PC-9 (cell line): Measurements from ENCODE around the gene S100A7. TPM values are rescaled to one million over a fixed set of nuclear protein-coding genes. Genes with fewer than 3 reads are reported as not detected.
"Not testable (repeated sequence)": the region's sequence is repeated elsewhere in the genome, so short reads cannot be mapped to it uniquely, and the experiment has no call there.

Experiments
- BruUV-seq: library from RNA; stranded (reverse); fragments of 400-500 nt; replicated peaks from 2 replicates; lab custom pipeline; 2021; lab: Mats Ljungman, UMichigan
- CTCF ChIA-PET: fragments of 300-600 bp; sonication (Branson Sonifier 250); formaldehyde crosslinking; loops from one replicate; lab custom pipeline; 2022; ENCODE audit warnings: antibody characterized with exemption; lab: Charles Lee
- POLR2A ChIA-PET: fragments of 300-600 bp; sonication (Branson Sonifier 250); formaldehyde crosslinking; loops from one replicate; lab custom pipeline; 2022; ENCODE audit warnings: antibody characterized with exemption; ENCODE audit not compliant: unreplicated experiment; lab: Charles Lee
- DNase-seq, 2 experiments: peaks; one replicate each; pipeline versions ENCODE4 v3.0.0 to v3.0.0-alpha.2; 2015 to 2022; ENCODE audit warnings: mixed read lengths in 1 of 2
- H2AFZ ChIP-seq: fragments of 200-600 bp; sonication (generic); 2 replicates; pipeline ENCODE4 v1.8.1; 2017; ENCODE audit warnings: antibody characterized with exemption
- H3F3A ChIP-seq: fragments of 200-600 bp; sonication (generic); 2 replicates; pipeline ENCODE4 v1.8.1; 2017; ENCODE audit warnings: antibody characterized with exemption, mild to moderate bottlenecking, low read depth; ENCODE audit not compliant: insufficient read depth
- H3K27ac ChIP-seq: fragments of 200-600 bp; sonication (generic); 2 replicates; pipeline ENCODE4 v1.6.1; 2016; ENCODE audit warnings: mixed run types
- H3K27me3 ChIP-seq: fragments of 200-600 bp; sonication (generic); 2 replicates; pipeline ENCODE4 v1.6.1; 2016; ENCODE audit warnings: low read depth, mixed run types; ENCODE audit not compliant: insufficient read depth
- H3K36me3 ChIP-seq: fragments of 200-600 bp; sonication (generic); 2 replicates; pipeline ENCODE4 v1.6.1; 2016; ENCODE audit warnings: low read depth, mixed run types
- H3K4me1 ChIP-seq: fragments of 200-600 bp; sonication (generic); replicated peaks from 2 replicates; pipeline ENCODE4 v1.6.1; 2016; ENCODE audit warnings: mixed run types; ENCODE audit not compliant: insufficient read depth
- H3K4me2 ChIP-seq: fragments of 200-600 bp; sonication (generic); 2 replicates; pipeline ENCODE4 v1.6.1; 2017; ENCODE audit warnings: mixed run types
- H3K4me3 ChIP-seq: fragments of 200-600 bp; sonication (generic); 2 replicates; pipeline ENCODE4 v1.6.1; 2016; ENCODE audit warnings: mixed run types
- H3K79me2 ChIP-seq: fragments of 200-600 bp; sonication (generic); 2 replicates; pipeline ENCODE4 v1.6.1; 2017; ENCODE audit warnings: low read depth, mixed run types
- H3K9me2 ChIP-seq: fragments of 200-600 bp; sonication (generic); 2 replicates; pipeline ENCODE4 v1.8.1; 2017; ENCODE audit warnings: mild to moderate bottlenecking; ENCODE audit not compliant: insufficient read depth
- H3K9me3 ChIP-seq: fragments of 200-600 bp; sonication (generic); 2 replicates; pipeline ENCODE4 v1.8.1; 2016; ENCODE audit warnings: low read depth; ENCODE audit not compliant: insufficient read depth
- H4K20me1 ChIP-seq: fragments of 200-600 bp; sonication (generic); 2 replicates; pipeline ENCODE4 v1.8.1; 2017; ENCODE audit not compliant: insufficient read depth
- EZH2 ChIP-seq: fragments of 200-600 bp; sonication (generic); IDR thresholded peaks from 2 replicates; pipeline ENCODE4 v1.8.0; 2017; ENCODE audit warnings: antibody characterized with exemption, low read depth
- intact Hi-C: fragments of 100-400 bp; cut with micrococcal nuclease; formaldehyde crosslinking; loops from one replicate; pipeline ENCODE4 v1.10.0; 2022; ENCODE audit not compliant: unreplicated experiment
- total RNA-seq: library from RNA; stranded (reverse); gene quantifications from 2 replicates; pipeline ENCODE4 v1.2.3, GENCODE V29; 2021
- TF ChIP-seq, protein P1 (sequence below): fragments of 200-600 bp; sonication (generic); conservative IDR thresholded peaks from 2 replicates; pipeline ENCODE4 v1.6.1; 2017; ENCODE audit warnings: mixed run types, antibody characterized with exemption, mild to moderate bottlenecking, moderate library complexity

S100A7 gene
- total RNA-seq, 1 experiment from 2014 or later: not detected

DNA sequence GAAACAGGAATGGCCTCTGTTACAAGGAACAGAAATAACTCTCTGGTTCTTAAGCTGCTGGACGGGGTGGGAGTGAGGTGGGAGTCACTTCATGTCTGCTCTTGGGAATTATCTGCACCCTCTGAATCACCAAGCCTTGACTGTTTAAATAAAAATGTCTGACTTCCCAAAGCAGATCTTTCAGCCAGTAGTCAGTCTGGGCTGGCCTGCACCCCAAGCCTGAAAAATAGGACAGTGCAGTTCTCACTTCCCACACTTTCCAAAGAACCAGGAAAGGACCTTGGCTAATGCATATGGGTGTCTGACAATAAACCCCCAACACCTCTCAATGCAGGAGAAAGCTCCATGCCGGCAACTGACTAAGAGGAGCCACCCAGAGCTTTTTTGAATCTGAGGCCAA is 796 bp downstream of the S100A7 start:
- no peaks in the 10 kb centered on the region for H3K36me3 ChIP-seq
- H3K4me1 ChIP-seq: no peaks in the 10 kb centered on the region
- H3K27me3 ChIP-seq: peaks cover 30% of the 10 kb centered on the region
- ChIA-PET CTCF (no interaction called here), POLR2A (interaction anchor here (0.9 kb wide), 1 partner anchor 29 kb away, joined by 5 read pairs; no protein-coding TSS in a partner anchor)
- no peaks in the 10 kb centered on the region for H3F3A ChIP-seq
- intact Hi-C loops: no loop called here
- no peak for TF ChIP-seq EZH2
- TF ChIP-seq, protein P1, sequence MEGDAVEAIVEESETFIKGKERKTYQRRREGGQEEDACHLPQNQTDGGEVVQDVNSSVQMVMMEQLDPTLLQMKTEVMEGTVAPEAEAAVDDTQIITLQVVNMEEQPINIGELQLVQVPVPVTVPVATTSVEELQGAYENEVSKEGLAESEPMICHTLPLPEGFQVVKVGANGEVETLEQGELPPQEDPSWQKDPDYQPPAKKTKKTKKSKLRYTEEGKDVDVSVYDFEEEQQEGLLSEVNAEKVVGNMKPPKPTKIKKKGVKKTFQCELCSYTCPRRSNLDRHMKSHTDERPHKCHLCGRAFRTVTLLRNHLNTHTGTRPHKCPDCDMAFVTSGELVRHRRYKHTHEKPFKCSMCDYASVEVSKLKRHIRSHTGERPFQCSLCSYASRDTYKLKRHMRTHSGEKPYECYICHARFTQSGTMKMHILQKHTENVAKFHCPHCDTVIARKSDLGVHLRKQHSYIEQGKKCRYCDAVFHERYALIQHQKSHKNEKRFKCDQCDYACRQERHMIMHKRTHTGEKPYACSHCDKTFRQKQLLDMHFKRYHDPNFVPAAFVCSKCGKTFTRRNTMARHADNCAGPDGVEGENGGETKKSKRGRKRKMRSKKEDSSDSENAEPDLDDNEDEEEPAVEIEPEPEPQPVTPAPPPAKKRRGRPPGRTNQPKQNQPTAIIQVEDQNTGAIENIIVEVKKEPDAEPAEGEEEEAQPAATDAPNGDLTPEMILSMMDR: no peak
- H3K4me2 ChIP-seq: no peak overlapping the region
- H3K79me2 ChIP-seq: no peaks in the 10 kb centered on the region
- no peak for DNase-seq
- H3K9me2 ChIP-seq: no peaks in the 10 kb centered on the region
- H3K27ac ChIP-seq: no peak overlapping the region
- H2AFZ ChIP-seq: no peak overlapping the region
- H3K9me3 ChIP-seq: no peaks in the 10 kb centered on the region
- no TSS peak for BruUV-seq
- no peaks in the 10 kb centered on the region for H4K20me1 ChIP-seq
- H3K4me3 ChIP-seq: no peak overlapping the region

DNA sequence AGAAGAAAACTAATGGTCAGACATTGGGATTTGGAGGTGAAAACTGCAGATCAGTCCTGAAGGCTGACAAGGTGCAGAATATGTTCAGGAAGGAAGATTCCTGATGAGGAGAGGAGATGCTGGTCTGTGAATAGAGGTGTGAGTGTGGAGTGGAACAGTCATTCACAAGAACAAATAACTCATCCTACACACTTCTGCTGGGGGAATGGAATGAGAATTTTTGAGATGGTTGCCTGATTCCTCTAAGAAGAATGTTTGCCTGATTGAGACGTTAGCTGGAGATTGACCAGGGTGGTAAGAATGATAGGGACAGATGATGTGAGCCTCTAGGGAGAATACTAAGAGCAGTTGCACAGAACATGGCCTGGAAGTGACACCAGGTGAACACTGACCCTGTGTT is 4.1 kb downstream of the S100A7 start:
- CTCF ChIA-PET: no interaction called here
- TF ChIP-seq, protein P1: no peak
- no peak for TF ChIP-seq EZH2
- Histone ChIP-seq H3K9me3 (no peaks in the 10 kb centered on the region), H3K27me3 (peaks cover 37% of the 10 kb centered on the region), H3K79me2 (no peaks in the 10 kb centered on the region), H3K27ac (no peak overlapping the region), H3K9me2 (no peaks in the 10 kb centered on the region), H2AFZ (no peak overlapping the region), H3K4me2 (no peak overlapping the region), H3K4me1 (no peaks in the 10 kb centered on the region), H3K4me3 (no peak overlapping the region), H3F3A (no peaks in the 10 kb centered on the region), H3K36me3 (no peaks in the 10 kb centered on the region), H4K20me1 (no peaks in the 10 kb centered on the region)
- POLR2A ChIA-PET: no interaction called here
- DNase-seq: no peak
- intact Hi-C loops: no loop called here
- no TSS peak for BruUV-seq

DNA sequence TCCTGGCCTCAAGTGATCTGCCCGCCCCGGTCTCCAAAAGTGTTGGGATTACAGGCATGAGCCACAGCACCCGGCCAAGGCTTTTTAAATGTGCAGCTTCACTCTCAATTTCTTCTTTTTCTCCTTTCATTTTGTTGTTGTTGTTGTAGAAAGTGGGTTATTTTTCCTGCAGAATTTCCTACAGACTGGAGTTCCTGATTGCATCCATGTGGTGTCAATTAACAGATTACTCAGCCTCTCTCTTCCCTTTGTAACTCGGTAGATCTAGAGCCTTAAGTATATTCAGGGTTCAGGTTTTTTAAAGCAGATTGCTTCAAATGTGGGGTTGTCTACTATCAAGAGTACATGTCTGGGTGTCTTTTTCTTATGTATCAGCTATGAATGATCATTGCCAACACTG is 11.6 kb downstream of the S100A7 start:
- H3K27me3 ChIP-seq: peaks cover 45% of the 10 kb centered on the region
- H4K20me1 ChIP-seq, H3K9me2 ChIP-seq, H3F3A ChIP-seq, H2AFZ ChIP-seq, DNase-seq, CTCF ChIA-PET, H3K79me2 ChIP-seq, H3K4me1 ChIP-seq, H3K9me3 ChIP-seq, intact Hi-C loops, BruUV-seq, H3K36me3 ChIP-seq, H3K27ac ChIP-seq, H3K4me3 ChIP-seq, H3K4me2 ChIP-seq: not testable (repeated sequence)
- POLR2A ChIA-PET: interaction anchor here (0.6 kb wide), 1 partner anchor 1076 kb away, joined by 4 read pairs; no protein-coding TSS in a partner anchor
